HEK293 (cell line): ENCODE data around the gene RASEF.

Experiments used
- CTCF ChIA-PET: fragments of 350-600 bp; formaldehyde crosslinking; extraction: SDS; loops from one replicate; lab custom pipeline; 2021; ENCODE audit warnings: antibody characterized with exemption; lab: Yijun Ruan, JAX
- POLR2A ChIA-PET: fragments of 300-600 bp; formaldehyde crosslinking; extraction: SDS; loops from one replicate; lab custom pipeline; 2020; ENCODE audit warnings: antibody characterized with exemption, inconsistent platforms; lab: Yijun Ruan, JAX
- H3K27ac ChIP-seq: fragments of 200-500 bp; sonication (Bioruptor generic); 2 replicates; pipeline ENCODE4 v1.5.1; 2014; ENCODE audit warnings: low read depth, low read length, control low read depth, inconsistent platforms; ENCODE audit errors: extremely low read depth
- H3K36me3 ChIP-seq, 2 experiments: fragments of 200-500 bp in 1 of 2; sonication (Bioruptor generic) in 1 of 2; 1 replicate in 1 of 2; 2 replicates in 1 of 2; pipeline ENCODE4 v1.5.1; 2014 to 2017; ENCODE audit warnings: inconsistent platforms in 2 of 2, low read length in 2 of 2; ENCODE audit not compliant: control insufficient read depth in 2 of 2, insufficient read depth in 1 of 2
- H3K4me1 ChIP-seq: fragments of 200-500 bp; sonication (Bioruptor generic); 2 replicates; pipeline ENCODE4 v1.5.1; 2014; ENCODE audit warnings: mild to moderate bottlenecking, low read length, inconsistent platforms; ENCODE audit not compliant: control insufficient read depth, insufficient read depth
- H3K4me3 ChIP-seq: 2 replicates; pipeline ENCODE4 v1.5.1; 2011; ENCODE audit warnings: low read depth, mild to moderate bottlenecking, control low read depth, low read length, moderate library complexity
- H3K9me3 ChIP-seq: fragments of 200-500 bp; sonication (Bioruptor generic); 2 replicates; pipeline ENCODE4 v1.5.1; 2014; ENCODE audit warnings: low read depth, low read length, inconsistent platforms; ENCODE audit not compliant: control insufficient read depth, insufficient read depth
- GLIS1 ChIP-seq: fragments of 450-650 bp; formaldehyde crosslinking; IDR thresholded peaks from 2 replicates; pipeline ENCODE4 v1.5.1; 2016; ENCODE audit warnings: missing biosample characterization, missing genetic modification characterization
- GLIS2 ChIP-seq: fragments of 450-650 bp; formaldehyde crosslinking; IDR thresholded peaks from 2 replicates; pipeline ENCODE4 v1.5.1; 2016; ENCODE audit warnings: missing biosample characterization, missing genetic modification characterization
- PATZ1 ChIP-seq: fragments of 450-650 bp; formaldehyde crosslinking; IDR thresholded peaks from 2 replicates; pipeline ENCODE4 v1.5.1; 2016; ENCODE audit warnings: missing biosample characterization, missing genetic modification characterization
- PRDM1 ChIP-seq: fragments of 450-650 bp; formaldehyde crosslinking; IDR thresholded peaks from 2 replicates; pipeline ENCODE4; 2016; ENCODE audit warnings: missing biosample characterization, missing genetic modification characterization
- REPIN1 ChIP-seq: fragments of 450-650 bp; formaldehyde crosslinking; IDR thresholded peaks from 2 replicates; pipeline ENCODE4 v1.5.1; 2017; ENCODE audit warnings: missing biosample characterization, missing genetic modification characterization, low read depth
- REST ChIP-seq: fragments of 450-650 bp; formaldehyde crosslinking; IDR thresholded peaks from 2 replicates; pipeline ENCODE4 v1.5.1; 2016; ENCODE audit warnings: missing biosample characterization, missing genetic modification characterization
- SCRT2 ChIP-seq: fragments of 450-650 bp; formaldehyde crosslinking; IDR thresholded peaks from 2 replicates; pipeline ENCODE4 v1.5.1; 2016; ENCODE audit warnings: missing biosample characterization, missing genetic modification characterization
- YY2 ChIP-seq: fragments of 450-650 bp; formaldehyde crosslinking; IDR thresholded peaks from 2 replicates; pipeline ENCODE4 v1.5.1; 2016; ENCODE audit warnings: missing biosample characterization, missing genetic modification characterization
- ZBTB17 ChIP-seq: fragments of 450-650 bp; formaldehyde crosslinking; IDR thresholded peaks from 2 replicates; pipeline ENCODE4 v1.5.1; 2016; ENCODE audit warnings: missing biosample characterization, missing genetic modification characterization
- ZBTB7A ChIP-seq: fragments of 450-650 bp; formaldehyde crosslinking; IDR thresholded peaks from 2 replicates; pipeline ENCODE4 v1.5.1; 2016; ENCODE audit warnings: low read depth, missing biosample characterization, missing genetic modification characterization
- ZFHX2 ChIP-seq: fragments of 450-650 bp; formaldehyde crosslinking; conservative IDR thresholded peaks from 2 replicates; pipeline ENCODE4 v1.5.1; 2016; ENCODE audit warnings: missing biosample characterization, missing genetic modification characterization
- ZFP3 ChIP-seq: fragments of 450-650 bp; formaldehyde crosslinking; IDR thresholded peaks from 2 replicates; pipeline ENCODE4 v1.5.1; 2016; ENCODE audit warnings: low read depth, missing biosample characterization, missing genetic modification characterization
- ZFP37 ChIP-seq: fragments of 450-650 bp; formaldehyde crosslinking; IDR thresholded peaks from 2 replicates; pipeline ENCODE4 v1.5.1; 2016; ENCODE audit warnings: missing biosample characterization, missing genetic modification characterization
- ZNF366 ChIP-seq: fragments of 450-650 bp; formaldehyde crosslinking; conservative IDR thresholded peaks from 2 replicates; pipeline ENCODE4 v1.5.1; 2016; ENCODE audit warnings: missing biosample characterization, missing genetic modification characterization
- ZNF416 ChIP-seq: fragments of 450-650 bp; formaldehyde crosslinking; IDR thresholded peaks from 2 replicates; pipeline ENCODE4 v1.5.1; 2016; ENCODE audit warnings: missing biosample characterization, missing genetic modification characterization
- ZNF488 ChIP-seq: fragments of 450-650 bp; formaldehyde crosslinking; IDR thresholded peaks from 2 replicates; pipeline ENCODE4 v1.5.1; 2016; ENCODE audit warnings: missing biosample characterization, missing genetic modification characterization
- ZNF501 ChIP-seq: fragments of 450-650 bp; formaldehyde crosslinking; IDR thresholded peaks from 2 replicates; pipeline ENCODE4 v1.5.1; 2016; ENCODE audit warnings: missing biosample characterization, missing genetic modification characterization
- ZNF549 ChIP-seq: fragments of 450-650 bp; IDR thresholded peaks from 2 replicates; pipeline ENCODE4 v1.5.1; 2018; ENCODE audit warnings: missing biosample characterization, missing genetic modification characterization, mild to moderate bottlenecking, inconsistent platforms, moderate library complexity
- ZNF555 ChIP-seq: fragments of 450-650 bp; formaldehyde crosslinking; conservative IDR thresholded peaks from 2 replicates; pipeline ENCODE4 v1.5.1; 2017; ENCODE audit warnings: missing biosample characterization, mild to moderate bottlenecking, missing genetic modification characterization, inconsistent platforms
- ZNF561 ChIP-seq: fragments of 450-650 bp; IDR thresholded peaks from 2 replicates; pipeline ENCODE4 v1.5.1; 2018; ENCODE audit warnings: missing biosample characterization, missing genetic modification characterization, borderline replicate concordance
- ZNF585B ChIP-seq: fragments of 450-650 bp; formaldehyde crosslinking; IDR thresholded peaks from 2 replicates; pipeline ENCODE4 v1.5.1; 2016; ENCODE audit warnings: missing biosample characterization, missing genetic modification characterization
- ZNF677 ChIP-seq: fragments of 450-650 bp; IDR thresholded peaks from 2 replicates; pipeline ENCODE4 v1.5.0; 2018; ENCODE audit warnings: missing biosample characterization, mild to moderate bottlenecking, missing genetic modification characterization, moderate library complexity
- ZNF76 ChIP-seq: fragments of 450-650 bp; formaldehyde crosslinking; IDR thresholded peaks from 2 replicates; pipeline ENCODE4; 2016; ENCODE audit warnings: low read depth, missing biosample characterization, missing genetic modification characterization, borderline replicate concordance
- TF ChIP-seq, protein P1 (sequence below): fragments of 450-650 bp; formaldehyde crosslinking; IDR thresholded peaks from 2 replicates; pipeline ENCODE4 v1.5.1; 2016; ENCODE audit warnings: missing biosample characterization, missing genetic modification characterization
- TF ChIP-seq, protein P2 (sequence below): fragments of 450-650 bp; IDR thresholded peaks from 2 replicates; pipeline ENCODE4 v1.5.1; 2018; ENCODE audit warnings: missing biosample characterization, missing genetic modification characterization

The RASEF gene

GRCh38 chr9:83030391-83031107 lies 32.4 kb downstream of the RASEF start:
- ChIA-PET CTCF (interaction anchor here (0.6 kb wide), 1 partner anchor 61 kb away, joined by 3 read pairs; no protein-coding TSS in a partner anchor), POLR2A (interaction anchor here (1.0 kb wide), 1 partner anchor 32 kb away, joined by 4 read pairs; no protein-coding TSS in a partner anchor)
- H3K4me3 ChIP-seq, result no peak overlapping the region
- peaks cover 3% of the 10 kb centered on the region for H3K4me1 ChIP-seq
- no peaks in the 10 kb centered on the region for H3K36me3 ChIP-seq
- TF ChIP-seq ZNF549 (no peak), PRDM1 (tag by site-specific recombination) (peak; percentile 99), ZNF366 (0 out of 2 replicates have a peak, but pooled peaks have one; percentile 18), ZNF555 (no peak), SCRT2 (tag by site-specific recombination) (no peak), ZNF561 (tag by site-specific recombination) (no peak), REPIN1 (tag by site-specific recombination) (no peak)
- TF ChIP-seq, protein P1, sequence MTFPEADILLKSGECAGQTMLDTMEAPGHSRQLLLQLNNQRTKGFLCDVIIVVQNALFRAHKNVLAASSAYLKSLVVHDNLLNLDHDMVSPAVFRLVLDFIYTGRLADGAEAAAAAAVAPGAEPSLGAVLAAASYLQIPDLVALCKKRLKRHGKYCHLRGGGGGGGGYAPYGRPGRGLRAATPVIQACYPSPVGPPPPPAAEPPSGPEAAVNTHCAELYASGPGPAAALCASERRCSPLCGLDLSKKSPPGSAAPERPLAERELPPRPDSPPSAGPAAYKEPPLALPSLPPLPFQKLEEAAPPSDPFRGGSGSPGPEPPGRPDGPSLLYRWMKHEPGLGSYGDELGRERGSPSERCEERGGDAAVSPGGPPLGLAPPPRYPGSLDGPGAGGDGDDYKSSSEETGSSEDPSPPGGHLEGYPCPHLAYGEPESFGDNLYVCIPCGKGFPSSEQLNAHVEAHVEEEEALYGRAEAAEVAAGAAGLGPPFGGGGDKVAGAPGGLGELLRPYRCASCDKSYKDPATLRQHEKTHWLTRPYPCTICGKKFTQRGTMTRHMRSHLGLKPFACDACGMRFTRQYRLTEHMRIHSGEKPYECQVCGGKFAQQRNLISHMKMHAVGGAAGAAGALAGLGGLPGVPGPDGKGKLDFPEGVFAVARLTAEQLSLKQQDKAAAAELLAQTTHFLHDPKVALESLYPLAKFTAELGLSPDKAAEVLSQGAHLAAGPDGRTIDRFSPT, result no peak
- H3K9me3 ChIP-seq, result no peaks in the 10 kb centered on the region
- H3K27ac ChIP-seq, result no peak overlapping the region

DNA sequence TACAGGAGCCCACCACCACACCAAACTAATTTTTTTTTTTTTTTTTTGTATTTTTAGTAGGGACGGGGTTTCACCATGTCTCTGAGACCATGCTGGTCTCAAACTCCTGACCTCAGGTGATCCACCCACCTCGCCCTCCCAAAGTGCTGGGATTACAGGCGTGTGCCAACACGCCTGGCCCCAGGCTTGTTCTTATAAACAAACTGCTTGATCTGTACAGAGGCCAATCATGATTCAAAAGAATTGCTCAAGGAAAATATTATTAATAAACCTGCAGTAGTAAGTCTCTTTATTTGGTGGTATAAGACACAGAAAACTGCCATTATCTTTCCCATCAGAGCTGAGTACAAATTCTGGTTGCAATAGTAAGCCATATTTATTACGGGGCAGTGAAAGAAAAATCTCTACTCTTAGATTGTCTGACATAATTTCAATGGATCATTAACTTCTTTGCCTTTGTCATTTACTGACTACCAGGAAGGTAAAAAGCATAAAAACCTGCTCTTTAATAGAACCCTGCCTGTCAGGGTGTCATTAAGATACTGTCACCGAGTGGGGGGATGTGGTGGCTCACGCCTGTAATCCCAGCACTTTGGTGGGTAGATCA lies 33.3 kb downstream of the RASEF start:
- H3K9me3 ChIP-seq, result no peaks in the 10 kb centered on the region
- CTCF ChIA-PET, result interaction anchor here (0.6 kb wide), 1 partner anchor 271 kb away, joined by 3 read pairs; no protein-coding TSS in a partner anchor
- H3K4me1 ChIP-seq, result peaks cover 3% of the 10 kb centered on the region
- no peak overlapping the region for H3K27ac ChIP-seq
- no peak overlapping the region for H3K4me3 ChIP-seq
- H3K36me3 ChIP-seq, result no peaks in the 10 kb centered on the region
- POLR2A ChIA-PET, result no interaction called here
- TF ChIP-seq ZNF501 (tag by site-specific recombination), result no peak
- TF ChIP-seq ZFP37 (tag by site-specific recombination), result no peak
- no peak for TF ChIP-seq ZNF416
- TF ChIP-seq ZFP3 (tag by site-specific recombination), result no peak
- TF ChIP-seq ZFHX2, result no peak
- no peak for TF ChIP-seq REST (tag by site-specific recombination)
- TF ChIP-seq ZBTB17 (tag by site-specific recombination), result no peak
- TF ChIP-seq ZNF585B, result no peak
- no peak for TF ChIP-seq GLIS1 (tag by site-specific recombination)
- no peak for TF ChIP-seq ZNF76 (tag by site-specific recombination)
- TF ChIP-seq GLIS2 (tag by site-specific recombination), result no peak
- TF ChIP-seq, protein P2, sequence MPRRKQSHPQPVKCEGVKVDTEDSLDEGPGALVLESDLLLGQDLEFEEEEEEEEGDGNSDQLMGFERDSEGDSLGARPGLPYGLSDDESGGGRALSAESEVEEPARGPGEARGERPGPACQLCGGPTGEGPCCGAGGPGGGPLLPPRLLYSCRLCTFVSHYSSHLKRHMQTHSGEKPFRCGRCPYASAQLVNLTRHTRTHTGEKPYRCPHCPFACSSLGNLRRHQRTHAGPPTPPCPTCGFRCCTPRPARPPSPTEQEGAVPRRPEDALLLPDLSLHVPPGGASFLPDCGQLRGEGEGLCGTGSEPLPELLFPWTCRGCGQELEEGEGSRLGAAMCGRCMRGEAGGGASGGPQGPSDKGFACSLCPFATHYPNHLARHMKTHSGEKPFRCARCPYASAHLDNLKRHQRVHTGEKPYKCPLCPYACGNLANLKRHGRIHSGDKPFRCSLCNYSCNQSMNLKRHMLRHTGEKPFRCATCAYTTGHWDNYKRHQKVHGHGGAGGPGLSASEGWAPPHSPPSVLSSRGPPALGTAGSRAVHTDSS (tag by site-specific recombination), result no peak
- no peak for TF ChIP-seq ZNF677 (tag by site-specific recombination)
- TF ChIP-seq ZBTB7A (tag by site-specific recombination), result no peak
- no peak for TF ChIP-seq PATZ1
- no peak for TF ChIP-seq YY2 (tag by site-specific recombination)
- TF ChIP-seq ZNF488, result no peak
